ENCODE results near the gene TMEM108.

DNA sequence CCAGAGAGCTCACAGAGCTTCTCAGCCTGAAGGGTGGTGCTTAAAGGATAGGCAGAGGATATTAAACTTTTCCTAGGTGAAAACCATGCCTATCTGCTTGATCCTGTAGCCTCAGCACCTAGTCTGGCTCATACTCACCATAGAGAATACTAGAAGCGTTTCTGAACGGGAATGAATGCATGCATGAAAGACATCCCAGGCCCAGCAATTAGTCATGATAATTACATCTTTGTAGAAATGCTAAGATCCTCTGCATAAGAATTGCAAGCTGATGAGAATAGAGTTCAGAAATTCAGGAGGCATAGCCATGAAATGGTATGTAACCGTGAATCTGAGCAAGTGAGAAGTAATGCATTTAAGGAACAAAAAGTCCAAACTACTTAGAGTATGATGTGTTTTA lies 5.9 kb upstream of the TMEM108 start:
- TF ChIP-seq CTCF (conservative IDR thresholded peaks at IDR 0.05) (no peak), ZFX (IDR thresholded peaks at IDR 0.05) (no peak)
